GM19438 (cell line): ENCODE results near the gene AP1M1.

Source experiments
- ATAC-seq: cut with Tn5 transposase; IDR thresholded peaks from one replicate; pipeline ENCODE4 v1.9.1; 2021; ENCODE audit warnings: low read depth; ENCODE audit not compliant: unreplicated experiment

AP1M1 gene

GRCh38 chr19:16207063-16207462, 9.4 kb downstream of the AP1M1 start:
- no peak for ATAC-seq

GRCh38 chr19:16207490-16208025, 9.8 kb downstream of the AP1M1 start:
- no peak for ATAC-seq

GRCh38 chr19:16208064-16208759, 10.5 kb downstream of the AP1M1 start:
- ATAC-seq = no peak

GRCh38 chr19:16208847-16209665, 11.3 kb downstream of the AP1M1 start:
- no peak for ATAC-seq

GRCh38 chr19:16210168-16210567, 12.5 kb downstream of the AP1M1 start:
- ATAC-seq = no peak

GRCh38 chr19:16213076-16213475, 15.4 kb downstream of the AP1M1 start:
- no peak for ATAC-seq

- ATAC-seq = no peak
Measured at GRCh38 chr19:16216744-16217670, 19.3 kb downstream of the AP1M1 start.

- ATAC-seq = no peak
Measured at GRCh38 chr19:16217716-16218451, 20.2 kb downstream of the AP1M1 start.

GRCh38 chr19:16218851-16219250, 21.1 kb downstream of the AP1M1 start:
- ATAC-seq = no peak

GRCh38 chr19:16222806-16223205, 25.1 kb downstream of the AP1M1 start:
- ATAC-seq = no peak

- no peak for ATAC-seq
Measured at GRCh38 chr19:16223746-16224145, 26.0 kb downstream of the AP1M1 start.

- ATAC-seq = no peak
Measured at GRCh38 chr19:16224293-16225045, 26.8 kb downstream of the AP1M1 start.

GRCh38 chr19:16225279-16226183, 27.8 kb downstream of the AP1M1 start:
- no peak for ATAC-seq

GRCh38 chr19:16226184-16226591, 28.5 kb downstream of the AP1M1 start:
- ATAC-seq = no peak

- no peak for ATAC-seq
Measured at GRCh38 chr19:16226878-16227836, 29.4 kb downstream of the AP1M1 start.

GRCh38 chr19:16227837-16228636, 30.3 kb downstream of the AP1M1 start:
- ATAC-seq = no peak
